GM23338 (cell line): Measurements from ENCODE around the gene FAM83F. TPM values are rescaled to one million over a fixed set of nuclear protein-coding genes. Genes with fewer than 3 reads are reported as not detected.

Experiments
- ATAC-seq: fragments of 200-7000 bp; cut with Tn5 transposase; 3 replicates; pipeline ENCODE4 v1.9.1; 2020
- DNase-seq: peaks from one replicate; pipeline ENCODE4 v3.0.0-alpha.2; 2015; ENCODE audit warnings: low spot score
- H2AFZ ChIP-seq: fragments of 200-600 bp; sonication (generic); 2 replicates; pipeline ENCODE4 v1.8.0; 2016; ENCODE audit warnings: antibody characterized with exemption, mild to moderate bottlenecking, moderate library complexity
- H3F3A ChIP-seq: fragments of 200-600 bp; sonication (generic); replicated peaks from 2 replicates; pipeline ENCODE4 v1.8.0; 2017; ENCODE audit warnings: antibody characterized with exemption, mixed run types, low read depth
- H3K27ac ChIP-seq: fragments of 200-600 bp; sonication (generic); 2 replicates; pipeline ENCODE4 v1.6.1; 2016; ENCODE audit warnings: low read depth
- H3K27me3 ChIP-seq: fragments of 200-600 bp; sonication (generic); 2 replicates; pipeline ENCODE4 v1.8.0; 2016; ENCODE audit warnings: mild to moderate bottlenecking, mixed run types, moderate library complexity; ENCODE audit not compliant: insufficient read depth
- H3K36me3 ChIP-seq: fragments of 200-600 bp; sonication (generic); 2 replicates; pipeline ENCODE4 v1.8.0; 2016; ENCODE audit warnings: mild to moderate bottlenecking; ENCODE audit not compliant: insufficient read depth
- H3K4me1 ChIP-seq: fragments of 200-600 bp; sonication (generic); 2 replicates; pipeline ENCODE4 v1.8.0; 2016; ENCODE audit warnings: mild to moderate bottlenecking, moderate library complexity; ENCODE audit not compliant: insufficient read depth
- H3K4me2 ChIP-seq: fragments of 200-600 bp; sonication (generic); 2 replicates; pipeline ENCODE4 v1.7.1; 2017; ENCODE audit warnings: mixed run types
- H3K4me3 ChIP-seq: fragments of 200-600 bp; sonication (generic); 2 replicates; pipeline ENCODE4 v1.6.1; 2016; ENCODE audit warnings: mixed run types
- H3K79me2 ChIP-seq: fragments of 200-600 bp; sonication (generic); replicated peaks from 2 replicates; pipeline ENCODE4 v1.8.0; 2017; ENCODE audit warnings: mild to moderate bottlenecking; ENCODE audit not compliant: insufficient read depth
- H3K9me2 ChIP-seq: fragments of 200-600 bp; sonication (generic); 2 replicates; pipeline ENCODE4 v1.8.0; 2017; ENCODE audit not compliant: insufficient read depth
- H4K20me1 ChIP-seq: fragments of 200-600 bp; sonication (generic); replicated peaks from 2 replicates; pipeline ENCODE4 v1.8.0; 2017; ENCODE audit warnings: mild to moderate bottlenecking; ENCODE audit not compliant: insufficient read depth
- H3K27ac Mint-ChIP-seq: 2 replicates; pipeline ENCODE4 v1.8.0; 2020; ENCODE audit warnings: inconsistent platforms, mild to moderate bottlenecking, moderate library complexity, mixed read lengths
- H3K27me3 Mint-ChIP-seq: 3 replicates; pipeline ENCODE4 v1.8.0; 2022; ENCODE audit warnings: low read depth, mild to moderate bottlenecking, moderate library complexity, mixed read lengths, inconsistent platforms; ENCODE audit not compliant: insufficient read depth, poor library complexity
- H3K36me3 Mint-ChIP-seq: 3 replicates; pipeline ENCODE4 v1.8.0; 2021; ENCODE audit warnings: low read depth, mild to moderate bottlenecking, inconsistent platforms, moderate library complexity, mixed read lengths
- H3K4me1 Mint-ChIP-seq: 3 replicates; pipeline ENCODE4 v1.8.0; 2020; ENCODE audit warnings: mild to moderate bottlenecking, inconsistent platforms, mixed read lengths
- H3K4me3 Mint-ChIP-seq: 3 replicates; pipeline ENCODE4 v1.8.0; 2021; ENCODE audit warnings: moderate library complexity, mild to moderate bottlenecking, inconsistent platforms, mixed read lengths
- H3K9me3 Mint-ChIP-seq: 3 replicates; pipeline ENCODE4 v1.8.0; 2020; ENCODE audit warnings: moderate library complexity, mild to moderate bottlenecking, inconsistent platforms, mixed read lengths
- CREB1 ChIP-seq: fragments of 250-450 bp; sonication (Bioruptor Pico); IDR thresholded peaks from 2 replicates; pipeline ENCODE4 v1.5.0; 2020; ENCODE audit warnings: low read depth, mild to moderate bottlenecking, moderate library complexity
- EZH2 ChIP-seq: fragments of 200-600 bp; sonication (generic); IDR thresholded peaks from one replicate; pipeline ENCODE4 v1.8.0; 2017; ENCODE audit warnings: antibody characterized with exemption, mild to moderate bottlenecking, low read depth; ENCODE audit not compliant: unreplicated experiment
- JUNB ChIP-seq: IDR thresholded peaks from one replicate; pipeline ENCODE4 v1.6.1; 2016; ENCODE audit warnings: antibody characterized with exemption; ENCODE audit not compliant: unreplicated experiment
- NANOG ChIP-seq: IDR thresholded peaks from 2 replicates; pipeline ENCODE4 v1.6.1; 2016; ENCODE audit warnings: antibody characterized with exemption, borderline replicate concordance
- polyA plus RNA-seq: library from polyadenylated mRNA; unstranded; fragments of >200 nt; fragmentation: Nextera tagmentation; extraction: Ambion mirVana; gene quantifications from 2 replicates; pipeline ENCODE4 v1.2.1, GENCODE V29; 2016
- total RNA-seq: library from RNA; depleted of rRNA; stranded (reverse); fragments of >200 nt; shearing (Covaris generic); gene quantifications from 2 replicates; pipeline ENCODE4 v1.2.3, GENCODE V29; 2014
- TF ChIP-seq, protein P1 (sequence below): fragments of 250-450 bp; sonication (Bioruptor Pico); IDR thresholded peaks from 2 replicates; pipeline ENCODE4 v1.5.0; 2020; ENCODE audit warnings: mild to moderate bottlenecking, moderate library complexity

FAM83F gene
- total and polyA plus RNA-seq, 2 experiments from 2014 or later: 3.7 to 15.9 TPM

GRCh38 chr22:40009292-40009774 is 14.6 kb downstream of the FAM83F start:
- Histone ChIP-seq H3F3A (0 out of 2 replicates have a peak, but pooled peaks cover 6% of the 10 kb centered on the region), H3K27ac (no peak overlapping the region), H3K4me3 (peak overlapping the region; percentile 30; the same call in 1 of the 2 replicates), H3K9me2 (no peaks in the 10 kb centered on the region), H3K36me3 (no peaks in the 10 kb centered on the region), H4K20me1 (peaks cover 34% of the 10 kb centered on the region), H3K27me3 (no peaks in the 10 kb centered on the region), H3K4me1 (peaks cover 27% of the 10 kb centered on the region), H2AFZ (no peak overlapping the region), H3K4me2 (peak overlapping the region; percentile 57), H3K79me2 (peaks cover 53% of the 10 kb centered on the region)
- H3K4me1 Mint-ChIP-seq: peaks cover 49% of the 10 kb centered on the region
- no peaks in the 10 kb centered on the region for H3K9me3 Mint-ChIP-seq
- DNase-seq (peak; percentile 88), ATAC-seq (peak; percentile 87)
- peaks cover 14% of the 10 kb centered on the region for H3K36me3 Mint-ChIP-seq
- peaks cover 11% of the 10 kb centered on the region for H3K27me3 Mint-ChIP-seq
- H3K4me3 Mint-ChIP-seq: peak overlapping the region; percentile 58
- TF ChIP-seq, protein P1, sequence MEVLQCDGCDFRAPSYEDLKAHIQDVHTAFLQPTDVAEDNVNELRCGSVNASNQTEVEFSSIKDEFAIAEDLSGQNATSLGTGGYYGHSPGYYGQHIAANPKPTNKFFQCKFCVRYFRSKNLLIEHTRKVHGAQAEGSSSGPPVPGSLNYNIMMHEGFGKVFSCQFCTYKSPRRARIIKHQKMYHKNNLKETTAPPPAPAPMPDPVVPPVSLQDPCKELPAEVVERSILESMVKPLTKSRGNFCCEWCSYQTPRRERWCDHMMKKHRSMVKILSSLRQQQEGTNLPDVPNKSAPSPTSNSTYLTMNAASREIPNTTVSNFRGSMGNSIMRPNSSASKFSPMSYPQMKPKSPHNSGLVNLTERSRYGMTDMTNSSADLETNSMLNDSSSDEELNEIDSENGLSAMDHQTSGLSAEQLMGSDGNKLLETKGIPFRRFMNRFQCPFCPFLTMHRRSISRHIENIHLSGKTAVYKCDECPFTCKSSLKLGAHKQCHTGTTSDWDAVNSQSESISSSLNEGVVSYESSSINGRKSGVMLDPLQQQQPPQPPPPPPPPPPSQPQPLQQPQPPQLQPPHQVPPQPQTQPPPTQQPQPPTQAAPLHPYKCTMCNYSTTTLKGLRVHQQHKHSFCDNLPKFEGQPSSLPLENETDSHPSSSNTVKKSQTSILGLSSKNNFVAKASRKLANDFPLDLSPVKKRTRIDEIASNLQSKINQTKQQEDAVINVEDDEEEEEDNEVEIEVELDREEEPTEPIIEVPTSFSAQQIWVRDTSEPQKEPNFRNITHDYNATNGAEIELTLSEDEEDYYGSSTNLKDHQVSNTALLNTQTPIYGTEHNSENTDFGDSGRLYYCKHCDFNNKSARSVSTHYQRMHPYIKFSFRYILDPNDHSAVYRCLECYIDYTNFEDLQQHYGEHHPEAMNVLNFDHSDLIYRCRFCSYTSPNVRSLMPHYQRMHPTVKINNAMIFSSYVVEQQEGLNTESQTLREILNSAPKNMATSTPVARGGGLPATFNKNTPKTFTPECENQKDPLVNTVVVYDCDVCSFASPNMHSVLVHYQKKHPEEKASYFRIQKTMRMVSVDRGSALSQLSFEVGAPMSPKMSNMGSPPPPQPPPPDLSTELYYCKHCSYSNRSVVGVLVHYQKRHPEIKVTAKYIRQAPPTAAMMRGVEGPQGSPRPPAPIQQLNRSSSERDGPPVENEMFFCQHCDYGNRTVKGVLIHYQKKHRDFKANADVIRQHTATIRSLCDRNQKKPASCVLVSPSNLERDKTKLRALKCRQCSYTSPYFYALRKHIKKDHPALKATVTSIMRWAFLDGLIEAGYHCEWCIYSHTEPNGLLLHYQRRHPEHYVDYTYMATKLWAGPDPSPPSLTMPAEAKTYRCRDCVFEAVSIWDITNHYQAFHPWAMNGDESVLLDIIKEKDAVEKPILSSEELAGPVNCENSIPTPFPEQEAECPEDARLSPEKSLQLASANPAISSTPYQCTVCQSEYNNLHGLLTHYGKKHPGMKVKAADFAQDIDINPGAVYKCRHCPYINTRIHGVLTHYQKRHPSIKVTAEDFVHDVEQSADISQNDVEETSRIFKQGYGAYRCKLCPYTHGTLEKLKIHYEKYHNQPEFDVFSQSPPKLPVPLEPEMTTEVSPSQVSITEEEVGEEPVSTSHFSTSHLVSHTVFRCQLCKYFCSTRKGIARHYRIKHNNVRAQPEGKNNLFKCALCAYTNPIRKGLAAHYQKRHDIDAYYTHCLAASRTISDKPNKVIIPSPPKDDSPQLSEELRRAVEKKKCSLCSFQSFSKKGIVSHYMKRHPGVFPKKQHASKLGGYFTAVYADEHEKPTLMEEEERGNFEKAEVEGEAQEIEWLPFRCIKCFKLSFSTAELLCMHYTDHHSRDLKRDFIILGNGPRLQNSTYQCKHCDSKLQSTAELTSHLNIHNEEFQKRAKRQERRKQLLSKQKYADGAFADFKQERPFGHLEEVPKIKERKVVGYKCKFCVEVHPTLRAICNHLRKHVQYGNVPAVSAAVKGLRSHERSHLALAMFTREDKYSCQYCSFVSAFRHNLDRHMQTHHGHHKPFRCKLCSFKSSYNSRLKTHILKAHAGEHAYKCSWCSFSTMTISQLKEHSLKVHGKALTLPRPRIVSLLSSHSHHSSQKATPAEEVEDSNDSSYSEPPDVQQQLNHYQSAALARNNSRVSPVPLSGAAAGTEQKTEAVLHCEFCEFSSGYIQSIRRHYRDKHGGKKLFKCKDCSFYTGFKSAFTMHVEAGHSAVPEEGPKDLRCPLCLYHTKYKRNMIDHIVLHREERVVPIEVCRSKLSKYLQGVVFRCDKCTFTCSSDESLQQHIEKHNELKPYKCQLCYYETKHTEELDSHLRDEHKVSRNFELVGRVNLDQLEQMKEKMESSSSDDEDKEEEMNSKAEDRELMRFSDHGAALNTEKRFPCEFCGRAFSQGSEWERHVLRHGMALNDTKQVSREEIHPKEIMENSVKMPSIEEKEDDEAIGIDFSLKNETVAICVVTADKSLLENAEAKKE (CRISPR knock-in tag): peak; percentile 42; the same call in 1 of the 2 replicates
- TF ChIP-seq EZH2 (no peak), NANOG (no peak), CREB1 (CRISPR knock-in tag) (peak; percentile 75)
- H3K27ac Mint-ChIP-seq: no peak overlapping the region

- DNase-seq: no peak
- H4K20me1 ChIP-seq: peaks cover 34% of the 10 kb centered on the region
- no peaks in the 10 kb centered on the region for H3K9me2 ChIP-seq
- Mint-ChIP-seq H3K36me3 (peaks cover 11% of the 10 kb centered on the region), H3K4me3 (peak overlapping the region; percentile 58; the same call in 2 of the 3 replicates), H3K9me3 (no peaks in the 10 kb centered on the region), H3K4me1 (peaks cover 52% of the 10 kb centered on the region), H3K27me3 (peaks cover 11% of the 10 kb centered on the region), H3K27ac (no peak overlapping the region)
- H3F3A ChIP-seq: 0 out of 2 replicates have a peak, but pooled peaks cover 6% of the 10 kb centered on the region
- H3K27me3 ChIP-seq: no peaks in the 10 kb centered on the region
- no peak overlapping the region for H3K4me3 ChIP-seq
- H3K79me2 ChIP-seq: peaks cover 51% of the 10 kb centered on the region
- H3K27ac ChIP-seq: no peak overlapping the region
- H3K4me2 ChIP-seq: peak overlapping the region; percentile 57
- no peak overlapping the region for H2AFZ ChIP-seq
- H3K4me1 ChIP-seq: peaks cover 27% of the 10 kb centered on the region
- no peaks in the 10 kb centered on the region for H3K36me3 ChIP-seq
- peak; percentile 12 for ATAC-seq
- TF ChIP-seq EZH2 (no peak), JUNB (no peak), CREB1 (CRISPR knock-in tag) (no peak)
Measured at GRCh38 chr22:40009951-40010671, 15.4 kb downstream of the FAM83F start.
